ENCODE measurements around the gene DAB2IP.

DNA sequence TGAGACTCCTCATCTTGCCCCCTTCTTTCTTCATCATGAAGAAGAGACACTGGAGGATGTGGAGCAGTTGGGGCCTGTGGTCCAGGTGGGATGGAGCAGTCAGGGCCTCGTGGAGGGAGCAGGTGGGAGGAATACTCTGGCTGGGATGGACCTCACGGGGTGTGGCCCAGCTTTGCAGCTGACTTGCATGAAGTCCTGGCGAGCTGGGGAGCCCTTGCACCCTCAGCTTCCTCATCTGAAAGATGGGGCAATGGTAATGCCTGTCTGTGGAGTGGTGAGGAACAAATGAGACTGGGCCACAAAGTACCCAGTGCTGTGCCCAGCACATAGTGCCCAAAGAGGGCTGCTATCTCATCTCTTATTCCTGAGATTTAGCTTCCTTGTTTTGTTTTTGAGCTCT lies 91.5 kb downstream of the DAB2IP start:
- TF ChIP-seq RAD21 (IDR thresholded peaks at IDR 0.05), result no peak
- TF ChIP-seq, protein P1, sequence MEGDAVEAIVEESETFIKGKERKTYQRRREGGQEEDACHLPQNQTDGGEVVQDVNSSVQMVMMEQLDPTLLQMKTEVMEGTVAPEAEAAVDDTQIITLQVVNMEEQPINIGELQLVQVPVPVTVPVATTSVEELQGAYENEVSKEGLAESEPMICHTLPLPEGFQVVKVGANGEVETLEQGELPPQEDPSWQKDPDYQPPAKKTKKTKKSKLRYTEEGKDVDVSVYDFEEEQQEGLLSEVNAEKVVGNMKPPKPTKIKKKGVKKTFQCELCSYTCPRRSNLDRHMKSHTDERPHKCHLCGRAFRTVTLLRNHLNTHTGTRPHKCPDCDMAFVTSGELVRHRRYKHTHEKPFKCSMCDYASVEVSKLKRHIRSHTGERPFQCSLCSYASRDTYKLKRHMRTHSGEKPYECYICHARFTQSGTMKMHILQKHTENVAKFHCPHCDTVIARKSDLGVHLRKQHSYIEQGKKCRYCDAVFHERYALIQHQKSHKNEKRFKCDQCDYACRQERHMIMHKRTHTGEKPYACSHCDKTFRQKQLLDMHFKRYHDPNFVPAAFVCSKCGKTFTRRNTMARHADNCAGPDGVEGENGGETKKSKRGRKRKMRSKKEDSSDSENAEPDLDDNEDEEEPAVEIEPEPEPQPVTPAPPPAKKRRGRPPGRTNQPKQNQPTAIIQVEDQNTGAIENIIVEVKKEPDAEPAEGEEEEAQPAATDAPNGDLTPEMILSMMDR (IDR thresholded peaks at IDR 0.05; ENCODE audit: low read depth, low read length, missing input control), result no peak

Data from liver (tissue), 3 donors.